Naive B cell (primary cell): ENCODE measurements around the gene RAET1E. TPM values are rescaled to one million over a fixed set of nuclear protein-coding genes. Genes with fewer than 3 reads are reported as not detected.

Source experiments
- ATAC-seq, 2 donors: fragments of 150-1000 bp; cut with Tn5 transposase; 2 replicates each; pipeline ENCODE4 v1.10.0; 2021; ENCODE audit warnings: low read depth in 2 of 2, mild to moderate bottlenecking in 2 of 2, moderate library complexity in 2 of 2
- DNase-seq: peaks from one replicate; pipeline ENCODE4 v3.0.0; 2022
- H3K27ac Mint-ChIP-seq, 6 donors: one replicate each; pipeline ENCODE4 v1.8.0; 2020 to 2022; ENCODE audit warnings: mild to moderate bottlenecking in 6 of 6, mixed read lengths in 6 of 6, moderate library complexity in 5 of 6, inconsistent platforms in 2 of 6
- H3K27me3 Mint-ChIP-seq, 3 donors: one replicate each; pipeline ENCODE4 v1.8.0; 2021 to 2022; ENCODE audit warnings: mixed read lengths in 3 of 3, mild to moderate bottlenecking in 1 of 3
- H3K36me3 Mint-ChIP-seq, 2 donors: one replicate each; pipeline ENCODE4 v1.8.0; 2020 to 2022; ENCODE audit warnings: mixed read lengths in 2 of 2, inconsistent platforms in 1 of 2, mild to moderate bottlenecking in 1 of 2
- H3K4me1 Mint-ChIP-seq, 3 donors: one replicate each; pipeline ENCODE4 v1.8.0; 2020 to 2022; ENCODE audit warnings: mixed read lengths in 3 of 3, inconsistent platforms in 1 of 3, mild to moderate bottlenecking in 1 of 3, moderate library complexity in 1 of 3
- H3K4me3 Mint-ChIP-seq, 8 donors: one replicate each; pipeline ENCODE4 v1.8.0; 2020 to 2022; ENCODE audit warnings: mild to moderate bottlenecking in 8 of 8, mixed read lengths in 8 of 8, moderate library complexity in 8 of 8, inconsistent platforms in 2 of 8
- H3K9me3 Mint-ChIP-seq, 7 donors: one replicate each; pipeline ENCODE4 v1.8.0; 2020 to 2022; ENCODE audit warnings: mixed read lengths in 7 of 7, mild to moderate bottlenecking in 5 of 7, inconsistent platforms in 2 of 7, moderate library complexity in 1 of 7
- polyA plus RNA-seq, 6 donors: library from polyadenylated mRNA; unstranded; fragments of 300-500 nt; fragmentation: Illumina TruSeq; gene quantifications; one replicate each; pipeline ENCODE4 v1.2.3, GENCODE V29; 2021; ENCODE audit warnings: low read depth in 6 of 6

The RAET1E gene
- polyA plus RNA-seq, 6 donors from 2014 or later, result not detected

GRCh38 chr6:149889326-149889725 is 8.6 kb downstream of the RAET1E start:
- H3K27ac Mint-ChIP-seq, result no peak overlapping the region
- no peak overlapping the region for H3K4me3 Mint-ChIP-seq
- H3K27me3 Mint-ChIP-seq, result peaks cover 15 to 59% (median 46%) of the 10 kb centered on the region in 3 donors
- H3K4me1 Mint-ChIP-seq, result no peaks in the 10 kb centered on the region
- ATAC-seq (no peak), DNase-seq (no peak)
- no peaks in the 10 kb centered on the region for H3K9me3 Mint-ChIP-seq
- no peaks in the 10 kb centered on the region for H3K36me3 Mint-ChIP-seq

- H3K9me3 Mint-ChIP-seq, result no peaks in the 10 kb centered on the region
- no peak overlapping the region for H3K27ac Mint-ChIP-seq
- no peak for ATAC-seq
- peaks cover 17 to 61% (median 49%) of the 10 kb centered on the region in 3 donors for H3K27me3 Mint-ChIP-seq
- H3K4me3 Mint-ChIP-seq, result no peak overlapping the region
- DNase-seq, result no peak
- H3K36me3 Mint-ChIP-seq, result no peaks in the 10 kb centered on the region
- no peaks in the 10 kb centered on the region for H3K4me1 Mint-ChIP-seq
Measured at GRCh38 chr6:149888659-149889058, 9.3 kb downstream of the RAET1E start.

- ATAC-seq (no peak), DNase-seq (no peak)
- Mint-ChIP-seq H3K27ac (no peak overlapping the region), H3K4me1 (no peaks in the 10 kb centered on the region), H3K36me3 (no peaks in the 10 kb centered on the region), H3K9me3 (no peaks in the 10 kb centered on the region), H3K4me3 (no peak overlapping the region), H3K27me3 (peaks cover 18 to 63% (median 45%) of the 10 kb centered on the region in 3 donors)
Measured at GRCh38 chr6:149888093-149888492, 9.8 kb downstream of the RAET1E start.

- no peak overlapping the region for H3K27ac Mint-ChIP-seq
- DNase-seq, result no peak
- no peak for ATAC-seq
- peaks cover 18 to 63% (median 38%) of the 10 kb centered on the region in 3 donors for H3K27me3 Mint-ChIP-seq
- no peaks in the 10 kb centered on the region for H3K9me3 Mint-ChIP-seq
- no peaks in the 10 kb centered on the region for H3K36me3 Mint-ChIP-seq
- H3K4me3 Mint-ChIP-seq, result no peak overlapping the region
- no peaks in the 10 kb centered on the region for H3K4me1 Mint-ChIP-seq
Measured at GRCh38 chr6:149887343-149887742, 10.6 kb downstream of the RAET1E start.

- H3K9me3 Mint-ChIP-seq, result peaks cover 0 to 2% (median 0%) of the 10 kb centered on the region in 7 donors
- no peak overlapping the region for H3K4me3 Mint-ChIP-seq
- ATAC-seq (no peak), DNase-seq (no peak)
- no peaks in the 10 kb centered on the region for H3K4me1 Mint-ChIP-seq
- no peaks in the 10 kb centered on the region for H3K36me3 Mint-ChIP-seq
- peaks cover 22 to 55% (median 47%) of the 10 kb centered on the region in 3 donors for H3K27me3 Mint-ChIP-seq
- H3K27ac Mint-ChIP-seq, result no peak overlapping the region
Measured at GRCh38 chr6:149885888-149886287, 12.0 kb downstream of the RAET1E start.

- Mint-ChIP-seq H3K4me1 (no peaks in the 10 kb centered on the region), H3K36me3 (no peaks in the 10 kb centered on the region), H3K9me3 (peaks cover 0 to 3% (median 0%) of the 10 kb centered on the region in 7 donors), H3K4me3 (no peak overlapping the region), H3K27ac (no peak overlapping the region), H3K27me3 (peaks cover 27 to 60% (median 56%) of the 10 kb centered on the region in 3 donors)
- DNase-seq (no peak), ATAC-seq (no peak)
Measured at GRCh38 chr6:149884617-149885016, 13.3 kb downstream of the RAET1E start.

- no peak for ATAC-seq
- Mint-ChIP-seq H3K27ac (no peak overlapping the region), H3K9me3 (peaks cover 0 to 4% (median 0%) of the 10 kb centered on the region in 7 donors), H3K4me1 (no peaks in the 10 kb centered on the region), H3K27me3 (peaks cover 27 to 64% (median 55%) of the 10 kb centered on the region in 3 donors), H3K4me3 (no peak overlapping the region), H3K36me3 (no peaks in the 10 kb centered on the region)
- DNase-seq, result no peak
Measured at GRCh38 chr6:149884215-149884614, 13.7 kb downstream of the RAET1E start.

GRCh38 chr6:149881860-149882259 is 16.1 kb downstream of the RAET1E start:
- H3K36me3 Mint-ChIP-seq, result no peaks in the 10 kb centered on the region
- no peak for ATAC-seq
- peaks cover 38 to 64% (median 49%) of the 10 kb centered on the region in 3 donors for H3K27me3 Mint-ChIP-seq
- no peak for DNase-seq
- H3K27ac Mint-ChIP-seq, result no peak overlapping the region
- no peak overlapping the region for H3K4me3 Mint-ChIP-seq
- no peaks in the 10 kb centered on the region for H3K4me1 Mint-ChIP-seq
- H3K9me3 Mint-ChIP-seq, result peaks cover 0 to 4% (median 0%) of the 10 kb centered on the region in 7 donors

- ATAC-seq (no peak), DNase-seq (no peak)
- peaks cover 0 to 4% (median 0%) of the 10 kb centered on the region in 7 donors for H3K9me3 Mint-ChIP-seq
- H3K4me1 Mint-ChIP-seq, result no peaks in the 10 kb centered on the region
- no peak overlapping the region for H3K27ac Mint-ChIP-seq
- H3K27me3 Mint-ChIP-seq, result peaks cover 39 to 65% (median 49%) of the 10 kb centered on the region in 3 donors
- no peaks in the 10 kb centered on the region for H3K36me3 Mint-ChIP-seq
- H3K4me3 Mint-ChIP-seq, result peak overlapping the region in 1 of 8 donors; percentile 47
Measured at GRCh38 chr6:149881066-149881766, 16.7 kb downstream of the RAET1E start.

- Mint-ChIP-seq H3K27me3 (peaks cover 40 to 78% (median 68%) of the 10 kb centered on the region in 3 donors), H3K27ac (no peak overlapping the region), H3K9me3 (peaks cover 0 to 10% (median 4%) of the 10 kb centered on the region in 7 donors), H3K36me3 (no peaks in the 10 kb centered on the region), H3K4me3 (no peak overlapping the region), H3K4me1 (no peaks in the 10 kb centered on the region)
- ATAC-seq, result no peak
- DNase-seq, result no peak
Measured at GRCh38 chr6:149877659-149878058, 20.3 kb downstream of the RAET1E start.

GRCh38 chr6:149876241-149876933 is 21.5 kb downstream of the RAET1E start:
- H3K9me3 Mint-ChIP-seq, result peaks cover 0 to 17% (median 13%) of the 10 kb centered on the region in 7 donors
- ATAC-seq (no peak), DNase-seq (no peak)
- H3K27me3 Mint-ChIP-seq, result peaks cover 41 to 83% (median 79%) of the 10 kb centered on the region in 3 donors
- no peaks in the 10 kb centered on the region for H3K4me1 Mint-ChIP-seq
- no peaks in the 10 kb centered on the region for H3K36me3 Mint-ChIP-seq
- H3K27ac Mint-ChIP-seq, result no peak overlapping the region
- H3K4me3 Mint-ChIP-seq, result no peak overlapping the region

GRCh38 chr6:149872233-149872632 is 25.7 kb downstream of the RAET1E start:
- Mint-ChIP-seq H3K27me3 (peaks cover 28 to 48% (median 47%) of the 10 kb centered on the region in 3 donors), H3K27ac (no peak overlapping the region), H3K9me3 (peaks cover 0 to 21% (median 13%) of the 10 kb centered on the region in 7 donors), H3K36me3 (no peaks in the 10 kb centered on the region), H3K4me3 (no peak overlapping the region), H3K4me1 (peaks cover 0 to 5% (median 0%) of the 10 kb centered on the region in 3 donors)
- ATAC-seq (no peak), DNase-seq (no peak)

GRCh38 chr6:149871182-149871581 is 26.7 kb downstream of the RAET1E start:
- H3K36me3 Mint-ChIP-seq, result no peaks in the 10 kb centered on the region
- peaks cover 26 to 48% (median 46%) of the 10 kb centered on the region in 3 donors for H3K27me3 Mint-ChIP-seq
- DNase-seq (no peak), ATAC-seq (no peak)
- peaks cover 0 to 21% (median 13%) of the 10 kb centered on the region in 7 donors for H3K9me3 Mint-ChIP-seq
- no peak overlapping the region for H3K27ac Mint-ChIP-seq
- H3K4me1 Mint-ChIP-seq, result peaks cover 0 to 5% (median 0%) of the 10 kb centered on the region in 3 donors
- no peak overlapping the region for H3K4me3 Mint-ChIP-seq
